ENCODE data around the gene PDCD5. TPM values are rescaled to one million over a fixed set of nuclear protein-coding genes. Genes with fewer than 3 reads are reported as not detected.
"Not testable (repeated sequence)": the region's sequence is repeated elsewhere in the genome, so short reads cannot be mapped to it uniquely, and the experiment has no call there.

The PDCD5 gene
- total RNA-seq: 236 and 250 TPM in 2 replicates
- 245 and 275 TPM in 2 replicates for polyA plus RNA-seq

- Histone ChIP-seq H3K4me3 (peak within 1 kb of the TSS; percentile 77), H3K27me3 (peaks cover 7% of the 10 kb centered on the region), H3K27ac (peak within 1 kb of the TSS; percentile 84), H3K9me3 (ENCODE audit: low read depth) (no peaks in the 10 kb centered on the region), H3K4me1 (ENCODE audit: low read depth) (no peaks in the 10 kb centered on the region), H3K36me3 (peaks cover 18% of the 10 kb centered on the region)
- peak; percentile 97 for DNase-seq (ENCODE audit: low read depth in 1 of 2, low spot score in 1 of 2)
- no peak for TF ChIP-seq CTCF (IDR thresholded peaks at IDR 0.05; ENCODE audit: low read depth, low read length)
These were observed at the start of gene PDCD5 for GRCh38 chr19:32580901-32581704. TSS of gene PDCD5 (plus strand) at chr19:32581190. CDS start at chr19:32581262, 72 bp downstream.

GRCh38 chr19:32532233-32532632, 48.8 kb upstream of the PDCD5 start:
- DNase-seq (ENCODE audit: low read depth in 1 of 2, low spot score in 1 of 2): no peak
- H3K27me3 ChIP-seq: no peaks in the 10 kb centered on the region
- no peak for TF ChIP-seq CTCF (IDR thresholded peaks at IDR 0.05; ENCODE audit: low read depth, low read length)
- H3K4me3 ChIP-seq: no peak overlapping the region
- no peak overlapping the region for H3K27ac ChIP-seq
- no peaks in the 10 kb centered on the region for H3K4me1 ChIP-seq (ENCODE audit: low read depth)
- H3K36me3 ChIP-seq: no peaks in the 10 kb centered on the region
- no peaks in the 10 kb centered on the region for H3K9me3 ChIP-seq (ENCODE audit: low read depth)

- no peaks in the 10 kb centered on the region for H3K9me3 ChIP-seq (ENCODE audit: low read depth)
- no peak overlapping the region for H3K27ac ChIP-seq
- H3K4me1 ChIP-seq (ENCODE audit: low read depth): no peaks in the 10 kb centered on the region
- H3K36me3 ChIP-seq: no peaks in the 10 kb centered on the region
- no peak for DNase-seq (ENCODE audit: low read depth in 1 of 2, low spot score in 1 of 2)
- TF ChIP-seq CTCF (IDR thresholded peaks at IDR 0.05; ENCODE audit: low read depth, low read length): no peak
- H3K4me3 ChIP-seq: no peak overlapping the region
- no peaks in the 10 kb centered on the region for H3K27me3 ChIP-seq
These were observed 43.4 kb upstream of the PDCD5 start for GRCh38 chr19:32537580-32537979.

- no peak overlapping the region for H3K4me3 ChIP-seq
- no peaks in the 10 kb centered on the region for H3K27me3 ChIP-seq
- no peak for TF ChIP-seq CTCF (IDR thresholded peaks at IDR 0.05; ENCODE audit: low read depth, low read length)
- H3K27ac ChIP-seq: no peak overlapping the region
- no peaks in the 10 kb centered on the region for H3K36me3 ChIP-seq
- no peaks in the 10 kb centered on the region for H3K9me3 ChIP-seq (ENCODE audit: low read depth)
- DNase-seq (ENCODE audit: low read depth in 1 of 2, low spot score in 1 of 2): no peak
- no peaks in the 10 kb centered on the region for H3K4me1 ChIP-seq (ENCODE audit: low read depth)
These were observed 41.6 kb upstream of the PDCD5 start for GRCh38 chr19:32539240-32539916.

GRCh38 chr19:32540621-32541020, 40.4 kb upstream of the PDCD5 start:
- DNase-seq (ENCODE audit: low read depth in 1 of 2, low spot score in 1 of 2): no peak
- Histone ChIP-seq H3K9me3 (ENCODE audit: low read depth) (no peaks in the 10 kb centered on the region), H3K4me1 (ENCODE audit: low read depth) (no peaks in the 10 kb centered on the region), H3K36me3 (no peaks in the 10 kb centered on the region), H3K27me3 (no peaks in the 10 kb centered on the region), H3K4me3 (no peak overlapping the region), H3K27ac (no peak overlapping the region)
- no peak for TF ChIP-seq CTCF (IDR thresholded peaks at IDR 0.05; ENCODE audit: low read depth, low read length)

- not testable (repeated sequence) for H3K4me1 ChIP-seq (ENCODE audit: low read depth); DNase-seq (ENCODE audit: low read depth in 1 of 2, low spot score in 1 of 2); H3K4me3 ChIP-seq; H3K27ac ChIP-seq; H3K27me3 ChIP-seq; H3K36me3 ChIP-seq; H3K9me3 ChIP-seq (ENCODE audit: low read depth)
These were observed 39.6 kb upstream of the PDCD5 start for GRCh38 chr19:32541376-32541775.

Data from cardiac muscle cell (in vitro differentiated cells and primary cell).